NCI-H524 treated with DMSO at 0.1 percent for 48 hours (cell line): ENCODE results near the gene FARP2.
"Not testable (repeated sequence)": the region's sequence is repeated elsewhere in the genome, so short reads cannot be mapped to it uniquely, and the experiment has no call there.

Experiments
- DNase-seq: peaks from one replicate; lab custom pipeline; 2025; lab: John Stamatoyannopoulos, UW

Gene FARP2

GRCh38 chr2:241364781-241365180 lies 8.7 kb downstream of the FARP2 start:
- no peak for DNase-seq

GRCh38 chr2:241366678-241367077 lies 10.6 kb downstream of the FARP2 start:
- no peak for DNase-seq

- DNase-seq, result no peak
These were observed 12.6 kb downstream of the FARP2 start for GRCh38 chr2:241368643-241369042.

- no peak for DNase-seq
These were observed 16.4 kb downstream of the FARP2 start for GRCh38 chr2:241372361-241372992.

- peak; percentile 81 for DNase-seq
These were observed 17.4 kb downstream of the FARP2 start for GRCh38 chr2:241373446-241373845.

- DNase-seq, result not testable (repeated sequence)
These were observed 17.8 kb downstream of the FARP2 start for GRCh38 chr2:241373906-241374305.

- DNase-seq, result no peak
These were observed 19.2 kb downstream of the FARP2 start for GRCh38 chr2:241375300-241375699.

GRCh38 chr2:241376808-241377207 lies 20.7 kb downstream of the FARP2 start:
- DNase-seq, result no peak

GRCh38 chr2:241378816-241379215 lies 22.7 kb downstream of the FARP2 start:
- DNase-seq, result no peak

- no peak for DNase-seq
These were observed 23.7 kb downstream of the FARP2 start for GRCh38 chr2:241379481-241380480.

- DNase-seq, result no peak
These were observed 25.8 kb downstream of the FARP2 start for GRCh38 chr2:241381872-241382271.

- not testable (repeated sequence) for DNase-seq
These were observed 29.4 kb downstream of the FARP2 start for GRCh38 chr2:241385450-241385849.

GRCh38 chr2:241386519-241386918 lies 30.4 kb downstream of the FARP2 start:
- no peak for DNase-seq

GRCh38 chr2:241389697-241390096 lies 33.6 kb downstream of the FARP2 start:
- no peak for DNase-seq

- DNase-seq, result no peak
These were observed 34.5 kb downstream of the FARP2 start for GRCh38 chr2:241390301-241391206.

GRCh38 chr2:241391892-241392665 lies 36.0 kb downstream of the FARP2 start:
- DNase-seq, result no peak

- not testable (repeated sequence) for DNase-seq
These were observed 36.7 kb downstream of the FARP2 start for GRCh38 chr2:241392753-241393152.

- DNase-seq, result no peak
These were observed 37.6 kb downstream of the FARP2 start for GRCh38 chr2:241393524-241394196.

- not testable (repeated sequence) for DNase-seq
These were observed 40.7 kb downstream of the FARP2 start for GRCh38 chr2:241396809-241397208.
